ENCODE data around the gene INTS2. TPM values are rescaled to one million over a fixed set of nuclear protein-coding genes. Genes with fewer than 3 reads are reported as not detected.
"Not testable (repeated sequence)": the region's sequence is repeated elsewhere in the genome, so short reads cannot be mapped to it uniquely, and the experiment has no call there.

INTS2 gene
- 16.0 TPM for total RNA-seq

GRCh38 chr17:61927208-61928100, at the start of gene INTS2:
TSS of gene INTS2 (minus strand) at chr17:61927982. CDS start at chr17:61926644, 1,338 bp downstream.
- intact Hi-C loops (cut with DNase I), result no loop called here
- ATAC-seq (peak; percentile 99), DNase-seq (ENCODE audit: low spot score) (peak; percentile 98)

- intact Hi-C loops (cut with DNase I), result no loop called here
- ATAC-seq (no peak), DNase-seq (ENCODE audit: low spot score) (no peak)
Measured at GRCh38 chr17:61974115-61974514, 46.3 kb upstream of the INTS2 start.

GRCh38 chr17:61972311-61972710, 44.5 kb upstream of the INTS2 start:
- intact Hi-C loops (cut with DNase I), result no loop called here
- ATAC-seq (no peak), DNase-seq (ENCODE audit: low spot score) (no peak)

- no peak for ATAC-seq
- intact Hi-C loops (cut with DNase I), result no loop called here
- DNase-seq (ENCODE audit: low spot score), result no peak
Measured at GRCh38 chr17:61970030-61970429, 42.2 kb upstream of the INTS2 start.

- intact Hi-C loops (cut with DNase I), result no loop called here
- no peak for ATAC-seq
Measured at GRCh38 chr17:61968757-61969156, 41.0 kb upstream of the INTS2 start.

GRCh38 chr17:61967729-61968128, 39.9 kb upstream of the INTS2 start:
- ATAC-seq (no peak), DNase-seq (ENCODE audit: low spot score) (no peak)
- intact Hi-C loops (cut with DNase I), result no loop called here

More at GRCh38 chr17:61968757-61969156, 41.0 kb upstream of the INTS2 start:
- no peak for DNase-seq (ENCODE audit: low spot score)

DNA sequence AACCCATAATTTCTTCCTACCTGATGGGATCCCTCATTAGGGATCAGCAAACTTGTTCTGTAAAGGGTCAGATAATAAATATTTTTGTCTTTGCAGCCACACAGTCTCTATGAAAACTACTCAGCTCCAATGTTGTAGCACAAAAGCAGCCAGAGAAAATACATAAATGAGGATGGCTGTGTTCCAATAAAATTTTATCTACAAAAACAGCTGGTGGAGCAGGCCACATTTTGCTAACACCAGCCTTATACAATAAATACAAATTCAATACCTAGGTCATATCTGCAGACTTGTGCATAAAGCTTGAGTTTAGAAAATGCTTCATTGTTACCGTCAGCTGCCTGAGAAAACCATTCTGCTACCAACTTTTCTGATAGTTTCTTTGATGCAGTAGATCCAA, 38.4 kb upstream of the INTS2 start:
- ATAC-seq, result no peak
- intact Hi-C loops (cut with DNase I), result no loop called here
- DNase-seq (ENCODE audit: low spot score), result no peak

DNA sequence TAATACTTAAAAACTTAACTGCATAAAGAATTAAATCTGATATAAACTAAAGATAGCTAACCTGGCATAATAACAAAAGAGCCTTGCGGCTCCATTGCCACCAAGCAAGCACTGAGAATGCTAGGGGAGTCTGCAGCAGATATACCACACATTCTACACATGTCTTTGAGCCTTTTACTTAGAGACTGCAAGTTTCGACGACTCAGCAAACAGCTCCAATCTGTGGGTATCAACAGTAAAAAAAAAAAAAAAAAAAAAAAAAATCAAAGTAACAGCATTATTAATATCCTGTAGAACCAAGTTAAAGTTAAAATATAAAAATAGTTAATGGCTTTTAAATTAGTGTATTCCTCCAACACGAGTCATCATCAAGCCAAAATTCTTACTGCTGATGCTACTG, 27.8 kb upstream of the INTS2 start:
- no peak for ATAC-seq
- no peak for DNase-seq (ENCODE audit: low spot score)
- intact Hi-C loops (cut with DNase I), result no loop called here

DNA sequence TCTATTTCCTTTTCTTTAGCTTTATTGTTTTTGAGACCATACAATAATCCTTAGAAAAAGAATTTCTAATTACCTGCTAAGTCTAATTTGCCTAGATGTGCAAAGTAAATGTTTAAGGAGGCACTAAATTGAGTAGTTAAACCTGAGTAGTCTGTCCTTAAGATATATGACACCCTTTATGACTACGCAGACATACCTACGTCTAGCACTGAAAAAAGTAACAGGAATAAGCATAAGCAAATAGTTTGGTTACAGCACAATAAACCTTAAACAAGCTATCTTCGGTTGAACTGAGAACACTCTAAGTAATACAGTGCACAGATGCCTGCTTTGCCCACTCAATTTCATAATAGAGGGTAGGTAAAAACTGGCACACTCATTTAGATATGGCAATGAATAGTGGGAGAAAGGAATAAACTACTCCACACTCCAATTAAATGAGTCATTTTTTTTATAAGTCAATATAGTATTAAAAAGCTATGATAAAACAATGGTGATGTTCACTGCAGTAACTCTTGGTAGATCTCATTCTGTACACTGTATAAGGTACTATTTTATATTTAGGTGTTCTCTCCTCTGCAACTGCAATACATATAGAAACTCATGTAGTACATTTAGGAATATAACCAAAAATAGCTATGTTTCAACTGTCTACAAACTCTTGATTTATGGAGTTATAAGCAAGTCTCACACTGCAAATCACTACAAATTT, 19.7 kb upstream of the INTS2 start:
- DNase-seq (ENCODE audit: low spot score), result no peak
- intact Hi-C loops (cut with DNase I), result no loop called here
- no peak for ATAC-seq

DNA sequence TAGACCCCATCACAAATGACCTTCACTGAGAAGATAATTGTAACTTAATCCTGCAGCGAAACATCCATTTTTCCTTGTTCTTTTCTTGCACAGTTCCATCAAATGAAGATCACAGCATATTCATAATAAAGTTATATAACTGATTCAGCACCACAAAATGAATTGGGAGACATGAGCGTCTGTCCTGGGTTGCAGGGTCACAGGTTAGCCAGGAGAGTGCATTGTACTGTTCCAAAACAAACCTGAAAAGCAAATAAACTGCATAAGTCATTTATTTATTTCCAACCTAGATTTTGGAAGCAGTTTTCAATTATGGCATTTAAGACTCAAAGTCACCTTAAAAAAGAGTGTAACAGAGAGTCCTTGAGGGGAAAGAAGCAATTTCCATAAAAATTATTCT, 18.6 kb upstream of the INTS2 start:
- intact Hi-C loops (cut with DNase I), result no loop called here
- ATAC-seq (no peak), DNase-seq (ENCODE audit: low spot score) (no peak)

GRCh38 chr17:61943117-61943516, 15.3 kb upstream of the INTS2 start:
- ATAC-seq (no peak), DNase-seq (ENCODE audit: low spot score) (no peak)
- intact Hi-C loops (cut with DNase I), result no loop called here

DNA sequence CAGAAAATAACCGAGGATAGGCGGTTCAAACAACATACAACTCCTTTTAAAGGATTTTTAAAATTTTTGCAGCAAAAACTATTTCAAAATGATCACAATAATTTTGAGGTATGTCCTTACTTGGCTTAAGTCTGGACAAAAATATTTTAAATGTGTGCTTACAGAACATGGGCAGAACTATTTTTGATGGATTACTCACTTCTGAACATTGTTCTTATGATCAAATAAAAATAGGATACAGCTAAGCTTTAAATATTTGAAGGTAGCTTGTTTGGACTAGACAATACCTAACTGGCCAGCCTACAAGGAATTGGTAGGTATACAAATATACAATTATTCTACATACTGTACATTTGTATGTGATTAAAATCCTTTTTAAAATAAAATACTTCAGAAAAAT, 14.3 kb upstream of the INTS2 start:
- DNase-seq (ENCODE audit: low spot score), result no peak
- ATAC-seq, result no peak
- intact Hi-C loops (cut with DNase I), result no loop called here

GRCh38 chr17:61928101-61928436, 287 bp upstream of the INTS2 start:
- ATAC-seq, result no peak
- intact Hi-C loops (cut with DNase I), result no loop called here
- no peak for DNase-seq (ENCODE audit: low spot score)

DNA sequence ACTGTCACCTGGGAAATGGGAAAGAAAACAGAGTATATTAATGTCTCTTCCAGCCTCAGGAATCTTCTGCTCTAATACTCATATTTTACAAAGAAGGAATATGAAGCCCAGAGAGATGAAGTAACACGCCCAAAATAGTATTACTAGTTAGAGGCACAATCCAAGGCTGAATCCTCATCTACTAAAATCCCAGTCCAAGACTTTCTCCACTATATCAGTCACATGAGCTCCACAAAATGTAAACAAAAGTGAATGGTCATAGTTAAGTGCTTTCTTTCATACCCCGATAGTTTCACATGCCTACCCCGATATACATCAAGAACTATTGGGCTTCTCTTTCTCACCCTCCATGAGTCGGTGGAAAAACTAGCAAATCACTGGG, 965 bp downstream of the INTS2 start:
- intact Hi-C loops (cut with DNase I), result no loop called here
- no peak for ATAC-seq
- DNase-seq (ENCODE audit: low spot score), result no peak

GRCh38 chr17:61915162-61915561, 12.6 kb downstream of the INTS2 start:
- DNase-seq (ENCODE audit: low spot score); intact Hi-C loops (cut with DNase I); ATAC-seq: not testable (repeated sequence)

DNA sequence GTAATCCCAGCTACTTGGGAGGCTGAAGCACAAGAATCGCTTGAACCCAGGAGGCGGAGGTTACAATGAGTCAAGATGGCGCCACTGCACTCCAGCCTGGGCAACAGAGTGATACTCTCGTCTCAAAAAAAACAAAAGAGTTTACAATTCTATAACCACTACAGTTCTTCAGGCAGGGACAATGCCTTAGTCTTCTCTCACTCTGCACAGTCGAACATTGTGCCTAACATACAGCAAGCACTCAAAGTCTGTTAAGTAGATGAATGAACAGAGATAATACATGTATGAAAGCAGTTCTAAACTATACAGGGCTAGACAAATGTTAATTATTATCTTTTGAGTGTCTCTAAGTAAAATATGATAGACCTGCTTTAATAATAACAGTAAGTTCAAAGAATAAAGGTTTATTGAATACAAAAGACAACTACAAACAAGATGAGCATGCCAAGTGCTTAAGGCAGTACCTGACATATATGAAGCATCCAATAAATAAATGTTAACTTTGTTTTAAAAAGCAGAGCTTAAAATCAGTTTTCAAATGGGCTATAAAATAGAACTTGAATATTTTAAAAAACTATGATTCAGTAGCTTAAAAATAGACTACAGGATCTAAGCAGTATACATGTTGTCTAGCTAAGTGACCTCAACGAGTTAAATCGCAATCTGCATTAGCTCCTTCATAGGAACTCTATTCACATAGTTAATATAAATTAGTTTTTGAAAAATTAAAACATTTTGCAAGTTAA, 19.3 kb downstream of the INTS2 start:
- intact Hi-C loops (cut with DNase I), result no loop called here
- no peak for ATAC-seq
- no peak for DNase-seq (ENCODE audit: low spot score)

GRCh38 chr17:61907361-61907760, 20.4 kb downstream of the INTS2 start:
- DNase-seq (ENCODE audit: low spot score), result no peak
- no peak for ATAC-seq
- intact Hi-C loops (cut with DNase I), result no loop called here

DNA sequence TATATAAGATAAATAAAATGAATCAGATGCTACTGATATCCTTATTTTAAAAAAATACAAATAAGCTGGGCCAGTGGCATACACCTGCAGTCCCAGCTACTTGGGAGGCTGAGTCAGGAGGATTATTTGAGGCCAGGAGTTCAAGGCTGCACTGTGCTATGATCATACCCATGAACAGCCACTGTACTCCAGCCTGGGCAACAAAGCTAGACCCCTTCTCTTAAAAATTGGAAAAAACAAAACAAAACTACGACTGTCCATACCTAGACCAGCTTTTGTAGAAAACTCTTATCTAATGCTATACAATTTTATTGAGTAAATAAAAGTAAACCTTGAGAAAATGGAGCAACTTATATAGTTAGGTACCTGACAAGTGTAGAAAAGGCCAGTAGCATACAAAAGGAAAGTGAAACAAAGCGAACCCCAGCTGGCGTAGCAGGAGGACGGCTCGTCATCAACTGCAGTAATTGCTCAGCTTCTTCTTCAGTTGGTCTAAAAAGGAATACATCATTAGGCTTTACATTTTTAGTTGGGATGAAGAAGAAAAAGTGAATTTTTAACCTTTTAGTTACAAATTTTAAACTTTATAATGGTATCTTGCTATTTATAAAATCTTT, 23.6 kb downstream of the INTS2 start:
- DNase-seq (ENCODE audit: low spot score) (no peak), ATAC-seq (no peak)
- intact Hi-C loops (cut with DNase I), result no loop called here

DNA sequence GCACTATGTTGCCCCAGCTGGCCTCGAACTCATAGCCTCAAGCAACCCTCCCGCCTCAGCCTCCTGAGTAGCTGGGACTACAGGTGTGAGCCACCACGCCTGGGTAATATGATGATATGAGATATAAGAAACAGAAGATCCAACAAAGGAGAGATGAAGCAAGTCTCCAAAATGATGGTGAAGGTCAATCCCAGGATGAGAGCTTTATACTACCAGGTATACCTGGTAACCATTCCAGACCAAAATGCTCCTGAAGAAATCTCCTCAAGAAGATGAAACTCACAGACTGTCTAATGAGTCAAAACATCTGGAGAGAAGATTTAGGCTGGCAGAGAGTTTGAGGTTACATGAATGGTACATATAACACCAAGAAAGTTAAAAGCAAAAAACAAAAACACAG, 24.5 kb downstream of the INTS2 start:
- intact Hi-C loops (cut with DNase I), result no loop called here

More for the DNA sequence above, 24.5 kb downstream of the INTS2 start:
- DNase-seq (ENCODE audit: low spot score) (no peak), ATAC-seq (no peak)

All from sciatic nerve (tissue), 2 donors.